Stimulated activated CD8-positive, alpha-beta memory T cell treated with anti-CD3 and anti-CD28 coated beads, Interleukin-15, amount 100 ng/mL, for 24 hours (primary cell): ENCODE data around the gene CCL23.

ENCODE experiments used
- DNase-seq: peaks from one replicate; pipeline ENCODE4 v3.0.0-alpha.2; 2020; ENCODE audit warnings: low read depth

Gene CCL23

GRCh38 chr17:35969558-35970380, 48.0 kb downstream of the CCL23 start:
- DNase-seq, result peak; percentile 38

GRCh38 chr17:35968520-35969054, 49.2 kb downstream of the CCL23 start:
- DNase-seq, result no peak

GRCh38 chr17:35965272-35965671, 52.5 kb downstream of the CCL23 start:
- no peak for DNase-seq

- no peak for DNase-seq
These were observed 54.1 kb downstream of the CCL23 start for GRCh38 chr17:35963663-35964062.
